HCT116 (cell line): ENCODE results near the gene XPNPEP3. TPM values are rescaled to one million over a fixed set of nuclear protein-coding genes. Genes with fewer than 3 reads are reported as not detected.

Experiments used
- ATAC-seq: fragments of 200-7000 bp; cut with Tn5 transposase; 2 replicates; pipeline ENCODE4 v1.9.1; 2020; ENCODE audit warnings: mild to moderate bottlenecking, moderate library complexity
- BruUV-seq: library from RNA; stranded (reverse); fragments of 400-500 nt; replicated peaks from 2 replicates; lab custom pipeline; 2021; lab: Mats Ljungman, UMichigan
- CTCF ChIA-PET: fragments of 300-600 bp; sonication (Branson Sonifier 250); formaldehyde crosslinking; loops from one replicate; lab custom pipeline; 2021; ENCODE audit warnings: antibody characterized with exemption; lab: Charles Lee
- POLR2A ChIA-PET: fragments of 300-600, 350-600 bp; sonication (Branson Sonifier 250); formaldehyde crosslinking; loops from one replicate; lab custom pipeline; 2021; ENCODE audit warnings: antibody characterized with exemption; lab: Charles Lee
- RAD21 ChIA-PET, 2 experiments: fragments of 300-600 bp; sonication (Branson Sonifier 250); formaldehyde crosslinking; loops; one replicate each; lab custom pipeline; 2023; ENCODE audit warnings: low total read pairs in 2 of 2; ENCODE audit not compliant: uncharacterized antibody in 2 of 2, unreplicated experiment in 2 of 2, low non-redundant PET in 1 of 2; lab: Charles Lee
- DNase-seq: peaks from one replicate; pipeline ENCODE4 v3.0.0-alpha.2; 2010; ENCODE audit warnings: low read depth, low spot score
- H2AFZ ChIP-seq: fragments of 200-600 bp; shearing (Covaris generic), sonication (generic); 2 replicates; pipeline ENCODE4 v1.6.1; 2017; ENCODE audit warnings: low read depth, mixed run types, mixed read lengths, antibody characterized with exemption, low read length; ENCODE audit not compliant: poor library complexity, severe bottlenecking
- H3K27ac ChIP-seq: 2 replicates; pipeline ENCODE4 v1.5.1; 2012; ENCODE audit warnings: low read depth, low read length
- H3K27me3 ChIP-seq: fragments of 200-600 bp; sonication (generic); 2 replicates; pipeline ENCODE4 v1.6.1; 2016; ENCODE audit warnings: mixed run types, low read length, mixed read lengths; ENCODE audit not compliant: insufficient read depth
- H3K36me3 ChIP-seq, 2 experiments: fragments of 200-500 bp in 1 of 2; fragments of 200-600 bp in 1 of 2; sonication (Bioruptor generic) in 1 of 2; sonication (generic) in 1 of 2; 2 replicates each; pipeline versions ENCODE4 v1.5.1 to v1.6.1; 2014 to 2016; ENCODE audit warnings: low read length in 2 of 2, inconsistent platforms in 1 of 2, mixed read lengths in 1 of 2, mixed run types in 1 of 2; ENCODE audit not compliant: insufficient read depth in 2 of 2, control insufficient read depth in 1 of 2
- H3K4me1 ChIP-seq, 2 experiments: fragments of 200-600 bp in 1 of 2; sonication (generic) in 1 of 2; 2 replicates each; pipeline versions ENCODE4 v1.5.1 to v1.6.1; 2012 to 2017; ENCODE audit warnings: low read length in 2 of 2, inconsistent platforms in 1 of 2, mild to moderate bottlenecking in 1 of 2, mixed read lengths in 1 of 2, mixed run types in 1 of 2, moderate library complexity in 1 of 2; ENCODE audit not compliant: insufficient read depth in 2 of 2, control insufficient read depth in 1 of 2
- H3K4me2 ChIP-seq: fragments of 200-600 bp; sonication (generic); 2 replicates; pipeline ENCODE4 v1.6.1; 2017; ENCODE audit warnings: mixed run types, low read length, mixed read lengths
- H3K4me3 ChIP-seq, 2 experiments: fragments of 200-600 bp in 1 of 2; sonication (generic) in 1 of 2; replicated peaks in 1 of 2; 2 replicates each; pipeline ENCODE4 v1.5.1; 2011 to 2016; ENCODE audit warnings: low read length in 2 of 2, control low read depth in 1 of 2, low read depth in 1 of 2, mild to moderate bottlenecking in 1 of 2, mixed read lengths in 1 of 2, mixed run types in 1 of 2
- H3K79me2 ChIP-seq: fragments of 200-600 bp; sonication (generic); 2 replicates; pipeline ENCODE4 v1.6.1; 2017; ENCODE audit warnings: mild to moderate bottlenecking, mixed run types, low read length, moderate library complexity, mixed read lengths; ENCODE audit not compliant: insufficient read depth
- H3K9ac ChIP-seq: fragments of 200-600 bp; sonication (generic); 2 replicates; pipeline ENCODE4 v1.6.1; 2016; ENCODE audit warnings: low read length, mixed read lengths
- H3K9me2 ChIP-seq: fragments of 200-600 bp; sonication (generic), shearing (Covaris generic); 2 replicates; pipeline ENCODE4 v1.6.1; 2017; ENCODE audit warnings: mixed run types, mild to moderate bottlenecking, moderate library complexity; ENCODE audit not compliant: insufficient read depth
- H3K9me3 ChIP-seq, 2 experiments: fragments of 200-500 bp in 1 of 2; fragments of 200-600 bp in 1 of 2; sonication (Bioruptor generic) in 1 of 2; sonication (generic) in 1 of 2; 2 replicates each; pipeline ENCODE4 v1.6.1; 2014 to 2017; ENCODE audit warnings: low read length in 2 of 2, mixed read lengths in 2 of 2, inconsistent platforms in 1 of 2, low read depth in 1 of 2, mild to moderate bottlenecking in 1 of 2, mixed run types in 1 of 2, moderate library complexity in 1 of 2; ENCODE audit not compliant: control insufficient read depth in 1 of 2, insufficient read depth in 1 of 2
- H4K20me1 ChIP-seq: fragments of 200-600 bp; sonication (generic), shearing (Covaris generic); 2 replicates; pipeline ENCODE4 v1.6.1; 2017; ENCODE audit warnings: mixed run types, mild to moderate bottlenecking, moderate library complexity; ENCODE audit not compliant: insufficient read depth
- CBX3 ChIP-seq: IDR thresholded peaks from 2 replicates; pipeline ENCODE4 v1.6.1; 2012; ENCODE audit warnings: low read depth
- CEBPB ChIP-seq: IDR thresholded peaks from 2 replicates; pipeline ENCODE4 v1.6.1; 2012; ENCODE audit warnings: low read depth
- CTCF ChIP-seq, 3 experiments: fragments of 200-600 bp in 1 of 3; sonication (generic) in 1 of 3; IDR thresholded peaks in 2 of 3; conservative IDR thresholded peaks in 1 of 3; 2 replicates each; pipeline ENCODE4 v1.5.1; 2012 to 2017; ENCODE audit warnings: low read depth in 2 of 3, low read length in 2 of 3, antibody characterized with exemption in 1 of 3, borderline replicate concordance in 1 of 3, control low read depth in 1 of 3, mild to moderate bottlenecking in 1 of 3, mixed read lengths in 1 of 3, mixed run types in 1 of 3, moderate library complexity in 1 of 3; ENCODE audit not compliant: insufficient read depth in 1 of 3
- EGR1 ChIP-seq: IDR thresholded peaks from 2 replicates; pipeline ENCODE4 v1.6.1; 2012; ENCODE audit warnings: low read depth
- EZH2phosphoT487 ChIP-seq: fragments of 200-600 bp; IDR thresholded peaks from 2 replicates; pipeline ENCODE4 v1.6.1; 2018; ENCODE audit warnings: antibody characterized with exemption, borderline replicate concordance
- JUND ChIP-seq: IDR thresholded peaks from 2 replicates; pipeline ENCODE4 v1.6.1; 2012
- POLR2A ChIP-seq: IDR thresholded peaks from 2 replicates; pipeline ENCODE4 v1.7.0; 2011; ENCODE audit warnings: borderline replicate concordance; ENCODE audit not compliant: insufficient read depth, insufficient read length; ENCODE audit errors: extremely low read depth
- POLR2AphosphoS5 ChIP-seq: IDR thresholded peaks from 2 replicates; pipeline ENCODE4 v1.6.1; 2011; ENCODE audit warnings: mild to moderate bottlenecking, low read depth, low read length, moderate library complexity
- RAD21 ChIP-seq: IDR thresholded peaks from 2 replicates; pipeline ENCODE4 v1.6.1; 2012; ENCODE audit warnings: low read depth, mild to moderate bottlenecking
- SRF ChIP-seq: IDR thresholded peaks from 2 replicates; pipeline ENCODE4 v1.6.1; 2012; ENCODE audit warnings: low read depth
- TCF7L2 ChIP-seq: IDR thresholded peaks from 2 replicates; pipeline ENCODE4 v1.7.0; 2011; ENCODE audit warnings: borderline replicate concordance, inconsistent platforms; ENCODE audit not compliant: insufficient read depth, insufficient read length; ENCODE audit errors: extremely low read depth
- YY1 ChIP-seq: IDR thresholded peaks from 2 replicates; pipeline ENCODE4 v1.6.1; 2011; ENCODE audit warnings: low read length, low read depth, moderate library complexity, mild to moderate bottlenecking; ENCODE audit not compliant: insufficient replicate concordance; ENCODE audit errors: extremely low read depth
- intact Hi-C: fragments of 100-400 bp; cut with micrococcal nuclease; formaldehyde crosslinking; loops from 2 replicates; pipeline ENCODE4 v1.10.0; 2022
- total RNA-seq: library from RNA; stranded (reverse); gene quantifications from one replicate; pipeline ENCODE4 v1.2.1, GENCODE V29; 2021; ENCODE audit not compliant: unreplicated experiment

Gene XPNPEP3
- total RNA-seq, 1 experiment from 2014 or later, result 29.8 TPM

GRCh38 chr22:40857309-40857855, 434 bp downstream of the XPNPEP3 start:
- peaks cover 4% of the 10 kb centered on the region; the same call in 1 of the 2 replicates for H4K20me1 ChIP-seq
- ATAC-seq (peak; percentile 26), DNase-seq (no peak)
- no peak for TF ChIP-seq SRF
- TF ChIP-seq EGR1, result no peak
- TF ChIP-seq CBX3, result no peak
- TF ChIP-seq CTCF (IDR thresholded peaks at IDR 0.05 in 2 of 3, conservative IDR thresholded peaks at IDR 0.05 in 1 of 3; ENCODE audit: borderline replicate concordance in 1 of 3, insufficient read depth in 1 of 3, low read depth in 2 of 3, low read length in 2 of 3), result no peak
- TF ChIP-seq EZH2phosphoT487, result no peak
- TF ChIP-seq CEBPB, result no peak
- TF ChIP-seq RAD21, result no peak
- no peak for TF ChIP-seq POLR2A
- TF ChIP-seq YY1, result no peak
- no peak for TF ChIP-seq JUND
- TF ChIP-seq TCF7L2, result no peak
- no peak for TF ChIP-seq POLR2AphosphoS5
- H2AFZ ChIP-seq, result no peak overlapping the region
- peak overlapping the region; percentile 99 for H3K4me3 ChIP-seq
- H3K27me3 ChIP-seq, result no peaks in the 10 kb centered on the region
- intact Hi-C loops, result no loop called here
- TSS peak; percentile 73 for BruUV-seq
- H3K36me3 ChIP-seq, result peaks cover 5 to 6% of the 10 kb centered on the region in 2 experiments; a peak in 3 of 4 replicates
- peak overlapping the region; percentile 99 for H3K9ac ChIP-seq
- no peaks in the 10 kb centered on the region for H3K9me2 ChIP-seq
- H3K9me3 ChIP-seq, result no peaks in the 10 kb centered on the region
- peak overlapping the region; percentile 87 for H3K4me2 ChIP-seq
- peak overlapping the region; percentile 92 for H3K27ac ChIP-seq
- ChIA-PET RAD21 (interaction anchor here in 1 of 2 experiments (0.8 kb wide), 1 partner anchor 175 kb away, joined by 3 read pairs; no protein-coding TSS in a partner anchor), POLR2A (interaction anchor here (1.0 to 1.2 kb wide), 3 partner anchors 10 to 732 kb away, joined by 3 to 9 read pairs (median 4); partner anchors contain the start of gene PMM1), CTCF (no interaction called here)
- H3K4me1 ChIP-seq, result peaks cover 9 to 15% of the 10 kb centered on the region in 2 experiments
- peaks cover 95% of the 10 kb centered on the region for H3K79me2 ChIP-seq
